Fibroblast of peridontal ligament (primary cell): ENCODE data around the gene CDH1.
"Not testable (repeated sequence)": the region's sequence is repeated elsewhere in the genome, so short reads cannot be mapped to it uniquely, and the experiment has no call there.

Experiments used
- DNase-seq: peaks from one replicate; pipeline ENCODE4 v3.0.0-alpha.2; 2010; ENCODE audit errors: extremely low read depth

Gene CDH1

GRCh38 chr16:68790130-68790761, 53.2 kb downstream of the CDH1 start:
- peak; percentile 92 for DNase-seq

GRCh38 chr16:68790944-68791343, 53.9 kb downstream of the CDH1 start:
- DNase-seq: no peak

- DNase-seq: peak; percentile 65
Observed at GRCh38 chr16:68792465-68793324, 55.6 kb downstream of the CDH1 start.

GRCh38 chr16:68793401-68793857, 56.3 kb downstream of the CDH1 start:
- DNase-seq: no peak

- no peak for DNase-seq
Observed at GRCh38 chr16:68798398-68798797, 61.3 kb downstream of the CDH1 start.

- DNase-seq: peak; percentile 94
Observed at GRCh38 chr16:68800257-68800875, 63.3 kb downstream of the CDH1 start.

- peak; percentile 59 for DNase-seq
Observed at GRCh38 chr16:68802190-68802589, 65.1 kb downstream of the CDH1 start.

- DNase-seq: no peak
Observed at GRCh38 chr16:68806422-68806821, 69.3 kb downstream of the CDH1 start.

- no peak for DNase-seq
Observed at GRCh38 chr16:68806981-68807380, 69.9 kb downstream of the CDH1 start.

- no peak for DNase-seq
Observed at GRCh38 chr16:68814516-68814915, 77.4 kb downstream of the CDH1 start.

- DNase-seq: peak; percentile 89
Observed at GRCh38 chr16:68823401-68824135, 86.5 kb downstream of the CDH1 start.

- DNase-seq: no peak
Observed at GRCh38 chr16:68825427-68825826, 88.3 kb downstream of the CDH1 start.

GRCh38 chr16:68826652-68827051, 89.6 kb downstream of the CDH1 start:
- no peak for DNase-seq

- no peak for DNase-seq
Observed at GRCh38 chr16:68833251-68833650, 96.2 kb downstream of the CDH1 start.

- no peak for DNase-seq
Observed at GRCh38 chr16:68834550-68834949, 97.5 kb downstream of the CDH1 start.

- DNase-seq: no peak
Observed at GRCh38 chr16:68835970-68836369, 98.9 kb downstream of the CDH1 start.

- DNase-seq: no peak
Observed at GRCh38 chr16:68839831-68840230, 102.7 kb downstream of the CDH1 start.

GRCh38 chr16:68842964-68843481, 105.9 kb downstream of the CDH1 start:
- not testable (repeated sequence) for DNase-seq

GRCh38 chr16:68843482-68844210, 106.6 kb downstream of the CDH1 start, which contains the start of gene TANGO6:
Gene TANGO6 (plus strand): TSS chr16:68843531. CDS start chr16:68843618, 87 bp downstream.
- DNase-seq: peak; percentile 75

- no peak for DNase-seq
Observed at GRCh38 chr16:68844211-68844564, 107.1 kb downstream of the CDH1 start.

- no peak for DNase-seq
Observed at GRCh38 chr16:68848786-68849185, 111.7 kb downstream of the CDH1 start.
